Activated naive CD8-positive, alpha-beta T cell treated with anti-CD3 and anti-CD28 coated beads, Interleukin-2, amount 10 ng/mL, durations not matched to agents 7 days and 5 days (primary cell): ENCODE data around the gene GDE1. TPM values are rescaled to one million over a fixed set of nuclear protein-coding genes. Genes with fewer than 3 reads are reported as not detected.

ENCODE experiments used
- ATAC-seq: fragments of 150-1000 bp; cut with Tn5 transposase; one replicate; pipeline ENCODE4 v1.10.0; 2021; ENCODE audit warnings: low read depth, moderate library complexity
- POLR2A ChIA-PET: fragments of 350-600 bp; sonication (Branson Sonifier 250); formaldehyde crosslinking; loops from one replicate; lab custom pipeline; 2021; ENCODE audit warnings: antibody characterized with exemption; lab: Charles Lee
- DNase-seq: peaks from one replicate; pipeline ENCODE4 v3.0.0; 2021
- H3K27ac Mint-ChIP-seq: one replicate; pipeline ENCODE4 v1.8.0; 2022; ENCODE audit warnings: mild to moderate bottlenecking, mixed read lengths
- H3K27me3 Mint-ChIP-seq: one replicate; pipeline ENCODE4 v1.8.0; 2022; ENCODE audit warnings: mild to moderate bottlenecking, moderate library complexity, mixed read lengths
- H3K36me3 Mint-ChIP-seq: one replicate; pipeline ENCODE4 v1.8.0; 2021; ENCODE audit warnings: mild to moderate bottlenecking, mixed read lengths
- H3K4me1 Mint-ChIP-seq: one replicate; pipeline ENCODE4 v1.8.0; 2021; ENCODE audit warnings: mixed read lengths
- H3K4me3 Mint-ChIP-seq: one replicate; pipeline ENCODE4 v1.8.0; 2022; ENCODE audit warnings: mild to moderate bottlenecking, moderate library complexity, mixed read lengths
- H3K9me3 Mint-ChIP-seq: one replicate; pipeline ENCODE4 v1.8.0; 2021; ENCODE audit warnings: mixed read lengths
- total RNA-seq, 2 experiments: library from RNA; stranded (reverse); gene quantifications; one replicate each; pipeline ENCODE4 v1.2.3, GENCODE V29; 2021

GDE1 gene
- total RNA-seq, 2 experiments from 2014 or later: 22.0 to 22.6 TPM

GRCh38 chr16:19499006-19499405 is 22.9 kb downstream of the GDE1 start:
- ATAC-seq (no peak), DNase-seq (no peak)
- no peaks in the 10 kb centered on the region for H3K27me3 Mint-ChIP-seq
- no peaks in the 10 kb centered on the region for H3K9me3 Mint-ChIP-seq
- no peak overlapping the region for H3K27ac Mint-ChIP-seq
- POLR2A ChIA-PET: no interaction called here
- peaks cover 12% of the 10 kb centered on the region for H3K36me3 Mint-ChIP-seq
- no peak overlapping the region for H3K4me3 Mint-ChIP-seq
- peaks cover 4% of the 10 kb centered on the region for H3K4me1 Mint-ChIP-seq

- H3K4me3 Mint-ChIP-seq: no peak overlapping the region
- peaks cover 2% of the 10 kb centered on the region for H3K27me3 Mint-ChIP-seq
- H3K27ac Mint-ChIP-seq: no peak overlapping the region
- H3K9me3 Mint-ChIP-seq: no peaks in the 10 kb centered on the region
- H3K36me3 Mint-ChIP-seq: peaks cover 3% of the 10 kb centered on the region
- no peak for DNase-seq
- POLR2A ChIA-PET: no interaction called here
- H3K4me1 Mint-ChIP-seq: peaks cover 11% of the 10 kb centered on the region
- no peak for ATAC-seq
Observed at GRCh38 chr16:19497176-19497575, 24.7 kb downstream of the GDE1 start.

- peaks cover 13% of the 10 kb centered on the region for H3K4me1 Mint-ChIP-seq
- DNase-seq: no peak
- peaks cover 9% of the 10 kb centered on the region for H3K27me3 Mint-ChIP-seq
- no peak for ATAC-seq
- H3K4me3 Mint-ChIP-seq: no peak overlapping the region
- no peak overlapping the region for H3K27ac Mint-ChIP-seq
- POLR2A ChIA-PET: interaction anchor here (0.7 kb wide), 1 partner anchor 13 kb away, joined by 3 read pairs; no protein-coding TSS in a partner anchor
- H3K9me3 Mint-ChIP-seq: peaks cover 1% of the 10 kb centered on the region
- H3K36me3 Mint-ChIP-seq: peaks cover 1% of the 10 kb centered on the region
Observed at GRCh38 chr16:19490619-19491018, 31.3 kb downstream of the GDE1 start.

GRCh38 chr16:19488213-19488640 is 33.7 kb downstream of the GDE1 start:
- POLR2A ChIA-PET: no interaction called here
- ATAC-seq: no peak
- H3K27me3 Mint-ChIP-seq: peaks cover 7% of the 10 kb centered on the region
- peaks cover 1% of the 10 kb centered on the region for H3K9me3 Mint-ChIP-seq
- H3K4me1 Mint-ChIP-seq: peaks cover 1% of the 10 kb centered on the region
- H3K4me3 Mint-ChIP-seq: no peak overlapping the region
- no peak overlapping the region for H3K27ac Mint-ChIP-seq
- peaks cover 1% of the 10 kb centered on the region for H3K36me3 Mint-ChIP-seq
- DNase-seq: no peak

- POLR2A ChIA-PET: no interaction called here
- ATAC-seq (no peak), DNase-seq (no peak)
- no peak overlapping the region for H3K27ac Mint-ChIP-seq
- H3K27me3 Mint-ChIP-seq: peaks cover 7% of the 10 kb centered on the region
- no peak overlapping the region for H3K4me3 Mint-ChIP-seq
- peaks cover 1% of the 10 kb centered on the region for H3K9me3 Mint-ChIP-seq
- peaks cover 1% of the 10 kb centered on the region for H3K4me1 Mint-ChIP-seq
- H3K36me3 Mint-ChIP-seq: peaks cover 1% of the 10 kb centered on the region
Observed at GRCh38 chr16:19486750-19487325, 35.1 kb downstream of the GDE1 start.

- Mint-ChIP-seq H3K9me3 (peaks cover 1% of the 10 kb centered on the region), H3K27ac (no peak overlapping the region), H3K27me3 (peaks cover 7% of the 10 kb centered on the region), H3K4me3 (no peak overlapping the region), H3K4me1 (peaks cover 1% of the 10 kb centered on the region), H3K36me3 (peaks cover 1% of the 10 kb centered on the region)
- ATAC-seq: no peak
- DNase-seq: no peak
- POLR2A ChIA-PET: no interaction called here
Observed at GRCh38 chr16:19486051-19486450, 35.8 kb downstream of the GDE1 start.

- ATAC-seq (no peak), DNase-seq (no peak)
- Mint-ChIP-seq H3K9me3 (peaks cover 1% of the 10 kb centered on the region), H3K27me3 (peaks cover 4% of the 10 kb centered on the region), H3K27ac (no peak overlapping the region), H3K4me1 (peaks cover 1% of the 10 kb centered on the region), H3K36me3 (no peaks in the 10 kb centered on the region), H3K4me3 (no peak overlapping the region)
- POLR2A ChIA-PET: no interaction called here
Observed at GRCh38 chr16:19485611-19486010, 36.3 kb downstream of the GDE1 start.

- Mint-ChIP-seq H3K36me3 (no peaks in the 10 kb centered on the region), H3K27me3 (peaks cover 2% of the 10 kb centered on the region), H3K4me3 (no peak overlapping the region), H3K27ac (no peak overlapping the region), H3K9me3 (no peaks in the 10 kb centered on the region), H3K4me1 (peaks cover 1% of the 10 kb centered on the region)
- POLR2A ChIA-PET: no interaction called here
- DNase-seq (no peak), ATAC-seq (no peak)
Observed at GRCh38 chr16:19484096-19484495, 37.8 kb downstream of the GDE1 start.

- Mint-ChIP-seq H3K27me3 (no peaks in the 10 kb centered on the region), H3K27ac (no peak overlapping the region), H3K4me3 (no peak overlapping the region), H3K9me3 (no peaks in the 10 kb centered on the region), H3K4me1 (no peaks in the 10 kb centered on the region), H3K36me3 (no peaks in the 10 kb centered on the region)
- ATAC-seq: no peak
- DNase-seq: no peak
- POLR2A ChIA-PET: no interaction called here
Observed at GRCh38 chr16:19482291-19482690, 39.6 kb downstream of the GDE1 start.

GRCh38 chr16:19481769-19482168 is 40.1 kb downstream of the GDE1 start:
- H3K27me3 Mint-ChIP-seq: no peaks in the 10 kb centered on the region
- POLR2A ChIA-PET: no interaction called here
- no peaks in the 10 kb centered on the region for H3K9me3 Mint-ChIP-seq
- DNase-seq (no peak), ATAC-seq (no peak)
- H3K4me1 Mint-ChIP-seq: no peaks in the 10 kb centered on the region
- H3K36me3 Mint-ChIP-seq: no peaks in the 10 kb centered on the region
- no peak overlapping the region for H3K4me3 Mint-ChIP-seq
- H3K27ac Mint-ChIP-seq: no peak overlapping the region

GRCh38 chr16:19481296-19481695 is 40.6 kb downstream of the GDE1 start:
- Mint-ChIP-seq H3K27ac (no peak overlapping the region), H3K4me3 (no peak overlapping the region), H3K9me3 (no peaks in the 10 kb centered on the region), H3K36me3 (no peaks in the 10 kb centered on the region), H3K4me1 (no peaks in the 10 kb centered on the region), H3K27me3 (no peaks in the 10 kb centered on the region)
- POLR2A ChIA-PET: no interaction called here
- DNase-seq: no peak
- ATAC-seq: no peak

GRCh38 chr16:19479302-19479721 is 42.6 kb downstream of the GDE1 start:
- Mint-ChIP-seq H3K4me1 (no peaks in the 10 kb centered on the region), H3K4me3 (no peak overlapping the region), H3K27me3 (no peaks in the 10 kb centered on the region), H3K27ac (no peak overlapping the region), H3K36me3 (no peaks in the 10 kb centered on the region), H3K9me3 (no peaks in the 10 kb centered on the region)
- ATAC-seq: no peak
- POLR2A ChIA-PET: no interaction called here
- DNase-seq: no peak

GRCh38 chr16:19478505-19478904 is 43.4 kb downstream of the GDE1 start:
- POLR2A ChIA-PET: no interaction called here
- Mint-ChIP-seq H3K4me1 (no peaks in the 10 kb centered on the region), H3K27ac (no peak overlapping the region), H3K27me3 (no peaks in the 10 kb centered on the region), H3K4me3 (no peak overlapping the region), H3K36me3 (no peaks in the 10 kb centered on the region), H3K9me3 (no peaks in the 10 kb centered on the region)
- ATAC-seq: no peak
- DNase-seq: no peak

GRCh38 chr16:19474617-19475016 is 47.3 kb downstream of the GDE1 start:
- Mint-ChIP-seq H3K27ac (no peak overlapping the region), H3K9me3 (no peaks in the 10 kb centered on the region), H3K4me3 (no peak overlapping the region), H3K4me1 (no peaks in the 10 kb centered on the region), H3K27me3 (no peaks in the 10 kb centered on the region), H3K36me3 (no peaks in the 10 kb centered on the region)
- ATAC-seq (no peak), DNase-seq (no peak)
- POLR2A ChIA-PET: no interaction called here
